HG03039 (cell line): Measurements from ENCODE around the gene CCNI.
"Not testable (repeated sequence)": the region's sequence is repeated elsewhere in the genome, so short reads cannot be mapped to it uniquely, and the experiment has no call there.

Experiments
- ATAC-seq: cut with Tn5 transposase; IDR thresholded peaks from one replicate; pipeline ENCODE4 v1.9.1; 2021; ENCODE audit warnings: mild to moderate bottlenecking, moderate library complexity; ENCODE audit not compliant: unreplicated experiment

CCNI gene

DNA sequence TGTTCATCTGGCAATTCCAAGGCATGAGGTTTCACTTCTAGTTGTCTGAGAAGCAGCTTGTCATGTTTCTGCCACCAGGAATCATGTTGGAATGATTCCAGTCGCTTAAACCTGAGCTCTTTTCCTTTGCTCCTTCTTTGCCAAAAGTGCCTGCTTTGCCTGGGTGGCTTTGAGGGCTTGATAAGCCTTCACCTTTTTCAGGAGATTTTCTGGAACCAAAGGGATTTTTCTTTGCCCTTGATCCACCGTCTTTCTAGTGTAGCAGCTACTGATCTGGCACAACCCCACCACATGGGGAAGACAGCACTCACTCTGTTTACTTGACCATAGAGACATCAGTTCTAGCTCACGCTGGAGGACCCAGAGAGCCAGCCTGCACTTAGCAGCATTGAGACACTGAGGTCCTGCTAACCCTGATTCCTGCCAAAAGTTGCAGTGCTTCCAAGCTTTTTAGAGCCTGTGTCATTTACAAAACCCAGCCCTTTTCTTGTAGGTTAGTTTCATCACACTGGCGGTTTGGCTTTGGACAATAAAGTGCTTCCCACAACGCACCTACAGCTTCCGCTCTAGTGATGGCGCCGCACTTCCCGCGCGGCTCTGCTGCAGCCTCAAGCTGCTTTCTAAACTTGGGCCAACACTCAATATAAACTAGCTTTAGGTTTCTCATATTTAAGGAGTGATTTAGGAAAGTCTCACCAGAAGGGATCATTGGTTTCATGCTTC is 7.3 kb upstream of the CCNI start:
- no peak for ATAC-seq

GRCh38 chr4:77080806-77081205 is 5.0 kb upstream of the CCNI start:
- not testable (repeated sequence) for ATAC-seq

DNA sequence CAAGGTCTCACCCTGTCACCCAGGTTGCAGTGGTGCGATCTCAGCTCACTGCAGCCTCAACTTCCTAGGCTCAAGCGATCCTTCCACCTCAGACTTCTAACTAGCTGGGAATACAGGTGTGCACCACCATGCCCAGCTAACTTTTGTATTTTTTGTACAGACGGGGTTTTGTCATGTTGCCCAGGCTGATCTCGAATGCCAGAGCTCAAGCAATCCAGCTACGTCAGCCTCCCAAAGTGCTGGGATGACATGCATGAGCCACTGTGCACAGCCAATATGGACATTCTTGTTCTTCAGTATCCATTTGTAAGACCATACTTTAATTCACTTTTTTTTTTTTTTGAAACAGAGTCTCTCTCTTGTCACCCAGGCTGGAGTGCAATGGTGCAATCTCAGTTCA is 3.5 kb upstream of the CCNI start:
- ATAC-seq, result no peak

DNA sequence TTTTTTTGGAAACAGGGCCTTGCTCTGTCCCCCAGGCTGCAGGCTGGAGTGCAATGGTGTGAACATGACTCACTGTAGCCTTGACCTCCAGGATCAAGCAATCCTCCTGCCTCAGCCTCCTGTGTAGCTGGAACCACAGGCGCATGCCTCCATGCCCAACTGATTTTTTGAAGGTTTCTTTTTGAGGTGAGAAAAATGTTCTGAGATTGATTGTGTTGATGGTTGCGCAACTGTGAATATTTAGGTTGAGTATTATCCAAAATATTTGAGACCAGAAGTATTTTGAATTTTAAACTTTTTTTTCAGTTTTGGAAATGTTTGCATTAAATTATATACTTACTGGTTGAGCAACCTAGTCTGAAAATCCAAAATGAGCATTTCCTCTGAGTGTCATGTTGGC is 2.6 kb upstream of the CCNI start:
- ATAC-seq, result no peak

- ATAC-seq, result no peak
Measured at GRCh38 chr4:77076889-77077635, 1.3 kb upstream of the CCNI start.

DNA sequence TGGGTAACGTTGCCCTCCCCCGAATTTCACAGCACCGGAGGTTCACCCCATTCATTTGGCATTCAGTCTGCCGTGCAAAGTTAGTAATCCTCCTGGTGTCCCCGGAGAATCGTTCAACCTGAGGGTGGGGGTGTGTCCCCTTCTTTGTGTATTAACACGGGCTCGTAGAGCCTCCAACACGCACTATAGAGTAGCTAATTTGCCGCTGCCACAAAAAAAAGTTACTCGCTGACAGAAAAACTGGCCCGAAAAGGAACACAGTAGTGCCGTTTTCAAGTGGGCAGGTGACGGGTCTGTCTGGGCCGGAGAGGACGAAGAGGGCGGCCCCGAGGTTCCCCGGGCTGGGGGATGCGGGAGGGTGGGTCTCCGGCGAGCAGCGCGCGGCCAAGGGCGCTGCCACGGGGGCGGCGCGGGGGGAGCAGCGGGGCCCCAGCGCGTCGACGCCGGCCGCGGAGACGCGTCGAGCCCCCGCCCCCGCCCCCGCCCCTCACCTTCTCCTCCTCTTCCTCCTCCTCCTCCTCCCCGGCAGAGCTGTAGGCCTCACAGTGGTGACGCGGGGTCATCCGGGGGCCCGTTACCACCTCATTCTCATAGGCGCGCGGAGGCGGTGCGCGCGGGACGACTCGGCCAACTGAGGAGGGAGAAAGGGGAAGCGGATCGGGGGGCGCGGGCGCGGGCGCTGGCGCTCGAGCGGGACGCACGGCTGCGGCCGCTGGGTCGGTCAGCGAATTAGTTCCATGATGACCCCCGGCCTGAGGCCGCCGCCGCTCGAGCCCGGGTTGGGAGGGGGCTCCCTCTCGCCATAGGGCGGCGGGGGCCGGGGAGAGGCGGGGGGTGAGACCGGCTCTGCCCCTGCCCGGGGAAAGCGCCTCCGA is 571 bp downstream of the CCNI start:
- peak; percentile 46 for ATAC-seq

DNA sequence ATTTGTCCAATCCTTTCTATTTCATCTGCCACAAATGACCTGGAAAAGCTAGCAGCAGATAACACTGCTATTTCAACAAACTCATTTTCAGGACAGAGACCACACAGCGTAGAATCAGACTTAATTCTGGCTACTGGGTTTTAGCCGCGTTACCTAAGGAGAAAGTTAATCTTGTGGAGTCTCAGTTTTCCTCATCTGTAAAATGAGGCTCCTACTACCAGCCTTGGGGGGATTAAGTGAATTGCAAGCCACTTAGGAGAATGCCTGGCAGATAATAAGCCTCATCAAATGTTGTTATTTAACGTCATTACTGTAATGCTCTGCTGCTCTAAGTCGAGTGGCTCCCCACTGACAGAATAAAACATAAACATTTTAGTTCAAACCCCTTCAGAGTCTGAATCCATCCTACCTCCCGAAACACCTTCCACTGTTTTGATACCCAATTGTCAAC is 1.4 kb downstream of the CCNI start:
- no peak for ATAC-seq

DNA sequence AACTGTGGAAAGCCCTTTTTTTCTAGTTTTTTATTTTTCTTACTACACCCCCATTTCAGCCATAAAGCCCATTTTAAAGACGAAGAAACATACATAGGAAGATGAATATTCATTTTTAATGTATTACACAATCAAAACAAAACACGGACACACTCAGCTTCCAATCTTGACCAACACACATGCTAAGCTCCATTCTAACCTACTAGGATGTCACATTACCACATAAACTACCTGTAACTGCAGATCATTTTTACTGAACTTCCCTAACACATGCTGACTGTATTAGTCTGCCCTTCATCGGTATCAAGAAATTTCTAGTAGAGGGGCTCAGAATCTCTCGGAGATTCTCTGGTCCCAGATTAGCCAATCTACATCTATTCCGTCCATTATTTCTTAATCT is 1.8 kb downstream of the CCNI start:
- no peak for ATAC-seq

GRCh38 chr4:77073106-77073809 is 2.5 kb downstream of the CCNI start:
- ATAC-seq, result no peak

- ATAC-seq, result no peak
Measured at GRCh38 chr4:77072195-77072753, 3.5 kb downstream of the CCNI start.

DNA sequence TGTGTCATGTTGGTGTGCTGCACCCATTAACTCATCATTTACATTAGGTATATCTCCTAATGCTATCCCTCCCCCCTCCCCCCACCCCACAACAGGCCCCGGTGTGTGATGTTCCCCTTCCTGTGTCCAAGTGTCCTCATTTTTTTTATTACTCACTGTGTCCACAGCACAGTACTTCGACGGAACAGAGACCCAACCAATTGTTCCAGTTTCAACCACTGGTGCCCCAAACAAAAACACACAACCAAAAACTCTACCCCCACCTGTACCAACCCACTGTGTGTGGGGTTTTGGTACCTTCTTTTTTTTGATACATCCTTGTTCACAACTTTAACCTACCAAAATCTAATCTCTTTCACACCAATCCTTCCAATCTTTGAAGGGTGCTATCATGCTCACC is 6.3 kb downstream of the CCNI start:
- ATAC-seq, result not testable (repeated sequence)

- ATAC-seq, result no peak
Measured at GRCh38 chr4:77065382-77065781, 10.4 kb downstream of the CCNI start.

- ATAC-seq, result no peak
Measured at GRCh38 chr4:77062856-77063255, 12.9 kb downstream of the CCNI start.

DNA sequence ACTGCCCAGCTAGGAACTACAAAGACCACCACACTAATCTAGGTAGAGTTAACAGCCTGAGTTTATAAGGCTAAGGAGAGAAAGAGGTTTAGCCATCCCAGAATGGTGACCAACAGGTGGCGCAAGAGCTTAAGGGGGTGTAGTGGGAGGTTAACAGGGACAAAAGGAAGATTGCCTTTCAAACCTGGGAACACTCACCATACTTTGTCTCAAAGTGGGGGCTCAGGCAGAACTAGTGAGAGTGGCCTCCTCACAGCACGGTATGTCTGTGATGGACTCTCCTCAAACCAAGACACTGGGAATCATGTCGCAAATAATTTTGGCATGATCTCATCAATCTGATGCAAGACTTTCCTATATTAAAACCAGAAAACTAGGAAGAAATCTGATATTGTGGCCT is 23.4 kb downstream of the CCNI start:
- no peak for ATAC-seq

DNA sequence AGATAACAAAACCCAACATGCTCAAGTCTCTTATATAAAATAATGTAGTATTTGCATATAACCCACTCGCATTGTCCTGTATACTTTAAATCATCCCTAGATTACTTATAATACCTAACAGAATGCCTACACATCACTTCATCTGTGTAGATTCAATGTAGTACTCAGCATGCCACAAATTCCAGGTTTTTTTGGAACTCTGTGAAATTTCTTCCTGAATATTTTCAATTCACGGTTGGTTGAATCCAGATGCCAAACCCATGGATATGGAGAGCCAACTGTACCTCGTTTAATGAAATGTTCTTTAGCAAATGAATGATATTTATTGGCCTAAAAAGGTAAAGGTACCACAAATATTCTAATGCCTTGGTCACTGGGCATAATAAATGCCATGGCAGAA is 24.8 kb downstream of the CCNI start:
- ATAC-seq, result no peak

GRCh38 chr4:77047037-77047436 is 28.8 kb downstream of the CCNI start:
- no peak for ATAC-seq

- ATAC-seq, result no peak
Measured at GRCh38 chr4:77045490-77045889, 30.3 kb downstream of the CCNI start.

DNA sequence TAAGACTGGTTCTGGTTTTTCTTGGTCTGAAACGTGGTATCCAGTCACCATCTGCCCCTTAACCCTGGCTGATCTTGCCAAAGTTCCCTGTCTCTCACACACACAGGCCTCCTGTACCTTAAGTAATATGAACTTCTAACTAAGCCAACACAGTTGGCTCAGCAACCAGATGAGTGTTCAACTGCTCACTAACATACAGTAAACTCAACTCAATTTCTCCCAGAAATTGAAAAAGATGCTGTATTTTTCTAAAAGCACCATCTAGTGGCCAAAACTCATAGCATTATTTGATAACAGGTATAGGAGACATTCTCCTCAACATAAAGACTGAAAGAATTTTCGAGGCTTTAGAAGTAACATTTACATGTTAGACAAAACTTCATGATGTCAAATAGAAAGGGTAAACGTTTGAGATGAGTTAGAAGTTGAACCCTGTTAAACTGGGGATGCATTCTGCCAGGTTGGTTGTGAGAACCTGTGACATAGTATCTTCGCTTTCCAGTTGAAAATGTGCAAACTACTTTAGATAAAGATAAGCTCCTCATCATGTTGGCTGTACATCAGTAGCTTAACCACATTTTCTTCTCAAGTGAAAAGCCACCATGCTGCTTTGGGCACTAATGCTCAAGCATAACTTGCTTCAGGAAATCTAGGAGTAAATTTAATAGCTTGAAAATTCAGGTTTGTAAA is 31.2 kb downstream of the CCNI start:
- no peak for ATAC-seq

- ATAC-seq, result no peak
Measured at GRCh38 chr4:77043507-77044136, 32.2 kb downstream of the CCNI start.
